H9 (cell line): ENCODE results near the gene LARGE1. TPM values are rescaled to one million over a fixed set of nuclear protein-coding genes. Genes with fewer than 3 reads are reported as not detected.

Experiments used
- DNase-seq: peaks from one replicate; pipeline ENCODE4 v3.0.0-alpha.2; 2017
- H2AFZ ChIP-seq: one replicate; pipeline ENCODE4 v1.6.1; 2013; ENCODE audit warnings: mild to moderate bottlenecking, low read length, control low read depth, moderate library complexity
- H2AK5ac ChIP-seq: 2 replicates; pipeline ENCODE4 v1.6.1; 2013; ENCODE audit warnings: low read length, control low read depth, mixed read lengths; ENCODE audit not compliant: insufficient read length
- H2BK120ac ChIP-seq: one replicate; pipeline ENCODE4 v1.6.1; 2013; ENCODE audit warnings: low read depth, mild to moderate bottlenecking, low read length, control low read depth, inconsistent platforms; ENCODE audit not compliant: poor library complexity, severe bottlenecking
- H2BK12ac ChIP-seq: 2 replicates; pipeline ENCODE4 v1.6.1; 2013; ENCODE audit warnings: low read length, control low read depth, mixed read lengths, low read depth; ENCODE audit not compliant: insufficient read length
- H2BK15ac ChIP-seq: 2 replicates; pipeline ENCODE4 v1.6.1; 2013; ENCODE audit warnings: low read depth, low read length, control low read depth
- H2BK20ac ChIP-seq: one replicate; pipeline ENCODE4 v1.6.1; 2013; ENCODE audit warnings: low read depth, mild to moderate bottlenecking, low read length, control low read depth, inconsistent platforms; ENCODE audit not compliant: poor library complexity, severe bottlenecking
- H2BK5ac ChIP-seq: 2 replicates; pipeline ENCODE4 v1.6.1; 2013; ENCODE audit warnings: low read length, control low read depth, mixed read lengths; ENCODE audit not compliant: insufficient read length
- H3K14ac ChIP-seq: 2 replicates; pipeline ENCODE4 v1.6.1; 2013; ENCODE audit warnings: low read length, control low read depth; ENCODE audit not compliant: insufficient read depth
- H3K18ac ChIP-seq: 2 replicates; pipeline ENCODE4 v1.6.1; 2013; ENCODE audit warnings: low read depth, mild to moderate bottlenecking, mixed read lengths, low read length, control low read depth; ENCODE audit not compliant: insufficient read length
- H3K23ac ChIP-seq: 2 replicates; pipeline ENCODE4 v1.6.1; 2013; ENCODE audit warnings: low read length, control low read depth, mixed read lengths, low read depth; ENCODE audit not compliant: insufficient read length
- H3K23me2 ChIP-seq: 2 replicates; pipeline ENCODE4 v1.6.1; 2013; ENCODE audit warnings: low read depth, mild to moderate bottlenecking, mixed read lengths, low read length, control low read depth; ENCODE audit not compliant: insufficient read length, poor library complexity, severe bottlenecking
- H3K27ac ChIP-seq: 2 replicates; pipeline ENCODE4 v1.5.1; 2013; ENCODE audit warnings: low read length, control low read depth, mixed read lengths, low read depth; ENCODE audit not compliant: insufficient read length
- H3K27me3 ChIP-seq: 2 replicates; pipeline ENCODE4 v1.6.1; 2013; ENCODE audit warnings: low read length, control low read depth, inconsistent platforms; ENCODE audit not compliant: insufficient read depth
- H3K4ac ChIP-seq: 2 replicates; pipeline ENCODE4 v1.6.1; 2013; ENCODE audit warnings: low read depth, mild to moderate bottlenecking, control low read depth, inconsistent platforms, low read length, moderate library complexity
- H3K4me1 ChIP-seq: 2 replicates; pipeline ENCODE4 v1.6.1; 2013; ENCODE audit warnings: low read length, control low read depth, inconsistent platforms; ENCODE audit not compliant: insufficient read depth
- H3K4me2 ChIP-seq: 2 replicates; pipeline ENCODE4 v1.6.1; 2013; ENCODE audit warnings: low read length, control low read depth, mixed read lengths; ENCODE audit not compliant: insufficient read length, insufficient read depth
- H3K56ac ChIP-seq: 2 replicates; pipeline ENCODE4 v1.6.1; 2013; ENCODE audit warnings: low read depth, mild to moderate bottlenecking, mixed read lengths, low read length, control low read depth; ENCODE audit not compliant: insufficient read length
- H3K79me1 ChIP-seq: 2 replicates; pipeline ENCODE4 v1.6.1; 2013; ENCODE audit warnings: low read depth, mild to moderate bottlenecking, moderate library complexity, low read length, control low read depth, inconsistent platforms; ENCODE audit not compliant: insufficient read depth, poor library complexity, severe bottlenecking
- H3K79me2 ChIP-seq: 2 replicates; pipeline ENCODE4 v1.6.1; 2013; ENCODE audit warnings: low read length, control low read depth, inconsistent platforms; ENCODE audit not compliant: insufficient read depth
- H3K9ac ChIP-seq: 2 replicates; pipeline ENCODE4 v1.6.1; 2013; ENCODE audit warnings: low read length, control low read depth, mixed read lengths; ENCODE audit not compliant: insufficient read length; ENCODE audit errors: extremely low read depth
- H3K9me3 ChIP-seq: one replicate; pipeline ENCODE4 v1.6.1; 2013; ENCODE audit warnings: low read depth, low read length, inconsistent platforms; ENCODE audit not compliant: control insufficient read depth
- H3T11ph ChIP-seq: one replicate; pipeline ENCODE4 v1.6.1; 2013; ENCODE audit warnings: mild to moderate bottlenecking, low read length, control low read depth, inconsistent platforms
- H4K20me1 ChIP-seq: one replicate; pipeline ENCODE4 v1.6.1; 2013; ENCODE audit not compliant: control insufficient read depth, insufficient read length, insufficient read depth
- H4K5ac ChIP-seq: 2 replicates; pipeline ENCODE4 v1.6.1; 2013; ENCODE audit warnings: low read depth, mild to moderate bottlenecking, mixed read lengths, low read length, control low read depth; ENCODE audit not compliant: insufficient read length
- H4K8ac ChIP-seq: replicated peaks from 2 replicates; pipeline ENCODE4 v1.6.1; 2013; ENCODE audit warnings: low read length, control low read depth, mixed read lengths, low read depth; ENCODE audit not compliant: insufficient read length
- H4K91ac ChIP-seq: 2 replicates; pipeline ENCODE4 v1.6.1; 2013; ENCODE audit warnings: low read depth, mild to moderate bottlenecking, moderate library complexity, mixed read lengths, low read length, control low read depth; ENCODE audit not compliant: insufficient read length
- H3K27ac Mint-ChIP-seq, 3 experiments: 2 replicates in 2 of 3; 3 replicates in 1 of 3; pipeline ENCODE4 v1.8.0; 2020 to 2021; ENCODE audit warnings: mixed read lengths in 3 of 3, mild to moderate bottlenecking in 1 of 3, moderate library complexity in 1 of 3
- H3K27me3 Mint-ChIP-seq: 2 replicates; pipeline ENCODE4 v1.8.0; 2021; ENCODE audit warnings: low read depth, mild to moderate bottlenecking, moderate library complexity, mixed read lengths
- H3K36me3 Mint-ChIP-seq, 3 experiments: 2 replicates in 2 of 3; 3 replicates in 1 of 3; pipeline ENCODE4 v1.8.0; 2020 to 2021; ENCODE audit warnings: low read depth in 3 of 3, mixed read lengths in 3 of 3; ENCODE audit not compliant: insufficient read depth in 1 of 3
- H3K4me1 Mint-ChIP-seq, 2 experiments: 2 replicates each; pipeline ENCODE4 v1.8.0; 2020; ENCODE audit warnings: mixed read lengths in 2 of 2
- H3K4me3 Mint-ChIP-seq, 2 experiments: 2 replicates in 1 of 2; 3 replicates in 1 of 2; pipeline ENCODE4 v1.8.0; 2020 to 2021; ENCODE audit warnings: mild to moderate bottlenecking in 2 of 2, mixed read lengths in 2 of 2, moderate library complexity in 1 of 2
- H3K9me3 Mint-ChIP-seq, 2 experiments: 2 replicates in 1 of 2; 3 replicates in 1 of 2; pipeline ENCODE4 v1.8.0; 2020; ENCODE audit warnings: mild to moderate bottlenecking in 2 of 2, mixed read lengths in 2 of 2, moderate library complexity in 1 of 2
- WGBS: extraction: QIAGEN DNeasy Blood & Tissue Kit; methylation state at CpG from one replicate; pipeline ENCODE4 v1.1.7; 2013; ENCODE audit warnings: missing lambda C conversion rate, low lambda C conversion rate, mixed read lengths; ENCODE audit not compliant: insufficient read length; ENCODE audit errors: extremely low coverage; 5-methylcytosine and 5-hydroxymethylcytosine counted together
- total RNA-seq: library from RNA; stranded (reverse); gene quantifications from 2 replicates; pipeline ENCODE4 v1.2.1, GENCODE V29; 2021
- TF ChIP-seq, protein P1 (sequence below): fragments of 200-600 bp; sonication (generic); conservative IDR thresholded peaks from 3 replicates; pipeline ENCODE4 v1.8.0; 2021; ENCODE audit warnings: antibody characterized with exemption, mild to moderate bottlenecking

LARGE1 gene
- total RNA-seq, 1 experiment from 2014 or later, result 43.5 TPM

- Histone ChIP-seq H3K4me2 (no peak overlapping the region), H3K23me2 (no peaks in the 10 kb centered on the region), H4K91ac (no peak overlapping the region), H3K79me1 (no peaks in the 10 kb centered on the region), H3K27ac (no peak overlapping the region), H4K8ac (no peak overlapping the region), H3K56ac (no peak overlapping the region), H3K14ac (no peak overlapping the region), H3K4ac (no peak overlapping the region), H2AFZ (no peak overlapping the region), H2BK12ac (no peak overlapping the region), H3K79me2 (no peaks in the 10 kb centered on the region), H3K27me3 (no peaks in the 10 kb centered on the region), H4K20me1 (no peaks in the 10 kb centered on the region), H3K4me1 (no peaks in the 10 kb centered on the region), H2BK20ac (no peak overlapping the region), H3K9me3 (no peaks in the 10 kb centered on the region), H2BK5ac (no peak overlapping the region), H4K5ac (no peak overlapping the region), H3T11ph (no peak overlapping the region), H3K18ac (no peak overlapping the region), H3K9ac (no peak overlapping the region), H2AK5ac (no peak overlapping the region), H2BK15ac (no peak overlapping the region), H3K23ac (no peak overlapping the region), H2BK120ac (no peak overlapping the region)
- no peak for DNase-seq
- Mint-ChIP-seq H3K4me3 (no peak overlapping the region), H3K27ac (no peak overlapping the region), H3K27me3 (no peaks in the 10 kb centered on the region), H3K4me1 (no peaks in the 10 kb centered on the region), H3K9me3 (no peaks in the 10 kb centered on the region), H3K36me3 (no peaks in the 10 kb centered on the region)
- TF ChIP-seq, protein P1, sequence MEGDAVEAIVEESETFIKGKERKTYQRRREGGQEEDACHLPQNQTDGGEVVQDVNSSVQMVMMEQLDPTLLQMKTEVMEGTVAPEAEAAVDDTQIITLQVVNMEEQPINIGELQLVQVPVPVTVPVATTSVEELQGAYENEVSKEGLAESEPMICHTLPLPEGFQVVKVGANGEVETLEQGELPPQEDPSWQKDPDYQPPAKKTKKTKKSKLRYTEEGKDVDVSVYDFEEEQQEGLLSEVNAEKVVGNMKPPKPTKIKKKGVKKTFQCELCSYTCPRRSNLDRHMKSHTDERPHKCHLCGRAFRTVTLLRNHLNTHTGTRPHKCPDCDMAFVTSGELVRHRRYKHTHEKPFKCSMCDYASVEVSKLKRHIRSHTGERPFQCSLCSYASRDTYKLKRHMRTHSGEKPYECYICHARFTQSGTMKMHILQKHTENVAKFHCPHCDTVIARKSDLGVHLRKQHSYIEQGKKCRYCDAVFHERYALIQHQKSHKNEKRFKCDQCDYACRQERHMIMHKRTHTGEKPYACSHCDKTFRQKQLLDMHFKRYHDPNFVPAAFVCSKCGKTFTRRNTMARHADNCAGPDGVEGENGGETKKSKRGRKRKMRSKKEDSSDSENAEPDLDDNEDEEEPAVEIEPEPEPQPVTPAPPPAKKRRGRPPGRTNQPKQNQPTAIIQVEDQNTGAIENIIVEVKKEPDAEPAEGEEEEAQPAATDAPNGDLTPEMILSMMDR, result no peak
- WGBS, result no CpG with 5 or more reads among the region's 4 CpGs
These were observed 36.8 kb upstream of the LARGE1 start for GRCh38 chr22:33957086-33957485.
